Activated T-cell treated with anti-CD3 and anti-CD28 coated beads, Interleukin-2, amount 50 U/mL, for 24 hours (primary cell): ENCODE measurements around the gene GLCE.

ENCODE experiments used
- DNase-seq: peaks from one replicate; pipeline ENCODE4 v3.0.0-alpha.2; 2020
- H3K27ac Mint-ChIP-seq: 2 replicates; pipeline ENCODE4 v1.8.0; 2020; ENCODE audit warnings: mild to moderate bottlenecking, mixed read lengths
- H3K27me3 Mint-ChIP-seq: 2 replicates; pipeline ENCODE4 v1.8.0; 2020; ENCODE audit warnings: mixed read lengths
- H3K36me3 Mint-ChIP-seq: 2 replicates; pipeline ENCODE4 v1.8.0; 2020; ENCODE audit warnings: low read depth, mixed read lengths
- H3K4me1 Mint-ChIP-seq: 2 replicates; pipeline ENCODE4 v1.8.0; 2020; ENCODE audit warnings: low read depth, mixed read lengths
- H3K4me3 Mint-ChIP-seq: 2 replicates; pipeline ENCODE4 v1.8.0; 2020; ENCODE audit warnings: mild to moderate bottlenecking, moderate library complexity, mixed read lengths
- H3K9me3 Mint-ChIP-seq: 2 replicates; pipeline ENCODE4 v1.8.0; 2020; ENCODE audit warnings: mixed read lengths

GLCE gene

GRCh38 chr15:69131362-69132220 is 28.8 kb upstream of the GLCE start:
- Mint-ChIP-seq H3K27me3 (no peaks in the 10 kb centered on the region), H3K27ac (no peak overlapping the region), H3K4me1 (no peaks in the 10 kb centered on the region), H3K36me3 (no peaks in the 10 kb centered on the region), H3K9me3 (no peaks in the 10 kb centered on the region), H3K4me3 (no peak overlapping the region)
- no peak for DNase-seq

GRCh38 chr15:69132430-69132829 is 28.0 kb upstream of the GLCE start:
- Mint-ChIP-seq H3K27me3 (peaks cover 3% of the 10 kb centered on the region), H3K4me1 (no peaks in the 10 kb centered on the region), H3K4me3 (no peak overlapping the region), H3K36me3 (no peaks in the 10 kb centered on the region), H3K9me3 (no peaks in the 10 kb centered on the region), H3K27ac (no peak overlapping the region)
- DNase-seq, result no peak

- Mint-ChIP-seq H3K27ac (no peak overlapping the region), H3K4me1 (no peaks in the 10 kb centered on the region), H3K36me3 (no peaks in the 10 kb centered on the region), H3K9me3 (no peaks in the 10 kb centered on the region), H3K4me3 (no peak overlapping the region), H3K27me3 (peaks cover 9% of the 10 kb centered on the region)
- DNase-seq, result no peak
Measured at GRCh38 chr15:69132977-69133861, 27.2 kb upstream of the GLCE start.

- Mint-ChIP-seq H3K4me3 (no peak overlapping the region), H3K27ac (no peak overlapping the region), H3K9me3 (no peaks in the 10 kb centered on the region), H3K4me1 (no peaks in the 10 kb centered on the region), H3K27me3 (peaks cover 12% of the 10 kb centered on the region), H3K36me3 (no peaks in the 10 kb centered on the region)
- no peak for DNase-seq
Measured at GRCh38 chr15:69133862-69134519, 26.4 kb upstream of the GLCE start.

GRCh38 chr15:69134791-69135190 is 25.6 kb upstream of the GLCE start:
- no peak overlapping the region for H3K4me3 Mint-ChIP-seq
- no peaks in the 10 kb centered on the region for H3K4me1 Mint-ChIP-seq
- H3K27me3 Mint-ChIP-seq, result peaks cover 20% of the 10 kb centered on the region
- H3K9me3 Mint-ChIP-seq, result no peaks in the 10 kb centered on the region
- no peak overlapping the region for H3K27ac Mint-ChIP-seq
- H3K36me3 Mint-ChIP-seq, result no peaks in the 10 kb centered on the region
- no peak for DNase-seq

GRCh38 chr15:69135499-69135898 is 24.9 kb upstream of the GLCE start:
- H3K36me3 Mint-ChIP-seq, result no peaks in the 10 kb centered on the region
- no peak overlapping the region for H3K27ac Mint-ChIP-seq
- DNase-seq, result no peak
- H3K9me3 Mint-ChIP-seq, result no peaks in the 10 kb centered on the region
- no peak overlapping the region for H3K4me3 Mint-ChIP-seq
- H3K27me3 Mint-ChIP-seq, result peaks cover 27% of the 10 kb centered on the region
- H3K4me1 Mint-ChIP-seq, result no peaks in the 10 kb centered on the region

DNA sequence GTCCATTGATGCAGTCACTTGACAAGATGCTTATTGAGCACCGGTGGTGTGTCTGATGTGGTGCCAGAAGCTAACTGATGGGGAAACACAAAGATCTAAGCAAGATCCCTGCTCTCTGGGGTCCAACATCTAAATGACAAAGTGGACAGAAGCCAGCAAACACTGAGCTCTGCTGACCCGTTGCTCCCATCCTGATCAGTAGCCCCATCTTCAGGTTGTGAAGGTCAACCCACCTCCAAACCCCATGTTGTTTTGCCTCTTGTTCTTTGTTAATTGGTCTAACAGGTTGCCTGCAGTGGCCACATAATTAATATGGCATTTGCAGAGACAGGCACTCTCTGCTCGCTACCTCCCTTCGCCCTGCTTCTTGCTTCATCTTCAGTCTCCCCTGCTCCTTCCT is 21.5 kb upstream of the GLCE start:
- peaks cover 47% of the 10 kb centered on the region for H3K27me3 Mint-ChIP-seq
- no peaks in the 10 kb centered on the region for H3K9me3 Mint-ChIP-seq
- no peak for DNase-seq
- no peak overlapping the region for H3K4me3 Mint-ChIP-seq
- no peaks in the 10 kb centered on the region for H3K36me3 Mint-ChIP-seq
- no peaks in the 10 kb centered on the region for H3K4me1 Mint-ChIP-seq
- no peak overlapping the region for H3K27ac Mint-ChIP-seq

GRCh38 chr15:69140306-69140705 is 20.1 kb upstream of the GLCE start:
- no peak overlapping the region for H3K4me3 Mint-ChIP-seq
- no peaks in the 10 kb centered on the region for H3K36me3 Mint-ChIP-seq
- H3K27ac Mint-ChIP-seq, result no peak overlapping the region
- DNase-seq, result no peak
- H3K27me3 Mint-ChIP-seq, result peaks cover 54% of the 10 kb centered on the region
- H3K9me3 Mint-ChIP-seq, result no peaks in the 10 kb centered on the region
- no peaks in the 10 kb centered on the region for H3K4me1 Mint-ChIP-seq

DNA sequence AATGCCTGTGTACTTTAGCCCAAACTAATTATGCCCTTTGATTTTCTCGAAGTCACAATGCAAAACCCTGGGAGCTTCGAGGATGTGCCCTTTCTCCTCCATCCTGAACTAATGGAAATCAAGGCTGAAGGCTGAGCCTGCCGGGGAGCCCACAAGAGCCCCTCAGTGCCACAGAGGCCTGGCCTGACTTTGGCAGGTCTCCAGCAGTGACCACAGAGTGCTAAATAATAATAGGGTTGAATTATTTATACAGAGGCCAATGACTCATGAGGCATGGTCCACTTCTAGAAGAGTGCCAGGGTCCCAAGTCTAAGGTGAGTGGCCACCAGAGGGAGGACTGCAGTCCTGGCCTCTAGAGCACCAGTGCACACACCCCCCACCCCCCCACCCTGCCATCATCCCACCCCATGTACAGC is 19.1 kb upstream of the GLCE start:
- Mint-ChIP-seq H3K4me3 (no peak overlapping the region), H3K9me3 (no peaks in the 10 kb centered on the region), H3K4me1 (no peaks in the 10 kb centered on the region), H3K27me3 (peaks cover 63% of the 10 kb centered on the region), H3K36me3 (no peaks in the 10 kb centered on the region), H3K27ac (no peak overlapping the region)
- no peak for DNase-seq

- no peak for DNase-seq
- Mint-ChIP-seq H3K4me1 (no peaks in the 10 kb centered on the region), H3K36me3 (no peaks in the 10 kb centered on the region), H3K27me3 (peaks cover 66% of the 10 kb centered on the region), H3K4me3 (no peak overlapping the region), H3K27ac (no peak overlapping the region), H3K9me3 (no peaks in the 10 kb centered on the region)
Measured at GRCh38 chr15:69141833-69142232, 18.6 kb upstream of the GLCE start.

DNA sequence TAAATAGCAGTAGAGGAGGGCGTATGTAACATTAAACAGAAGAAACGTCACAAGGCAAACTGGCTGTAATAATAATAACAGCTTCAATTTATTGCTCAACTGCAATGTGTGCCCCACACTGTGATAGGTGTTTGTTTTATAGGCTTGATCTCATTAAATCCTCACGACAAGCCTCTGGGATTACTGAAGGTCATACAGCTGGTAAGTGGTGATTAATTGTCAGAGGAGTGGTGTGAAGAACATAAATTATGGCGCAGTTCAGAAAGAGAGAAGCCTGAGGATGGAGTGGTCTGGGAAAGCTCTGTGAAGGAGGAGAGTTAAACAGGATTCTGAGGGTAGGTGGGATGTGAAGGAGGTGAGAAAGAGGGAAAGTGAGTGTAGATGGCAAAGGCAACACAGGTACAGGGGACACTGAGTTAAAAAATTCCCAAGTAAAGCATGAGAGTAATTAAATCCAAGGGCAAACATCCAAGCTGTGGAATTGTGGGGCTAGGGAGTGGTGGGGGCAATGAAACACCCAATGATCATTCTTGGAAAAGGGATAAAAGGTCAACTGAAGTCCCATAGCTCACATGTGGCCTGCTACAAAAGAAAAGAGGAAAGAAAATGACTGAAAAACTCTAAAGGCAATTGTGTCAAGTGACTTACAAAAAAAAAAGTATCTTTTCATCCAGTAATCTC is 16.5 kb upstream of the GLCE start:
- Mint-ChIP-seq H3K4me3 (no peak overlapping the region), H3K9me3 (no peaks in the 10 kb centered on the region), H3K4me1 (no peaks in the 10 kb centered on the region), H3K27ac (no peak overlapping the region), H3K27me3 (peaks cover 73% of the 10 kb centered on the region), H3K36me3 (no peaks in the 10 kb centered on the region)
- DNase-seq, result no peak

GRCh38 chr15:69144530-69144929 is 15.9 kb upstream of the GLCE start:
- Mint-ChIP-seq H3K36me3 (no peaks in the 10 kb centered on the region), H3K9me3 (no peaks in the 10 kb centered on the region), H3K27me3 (peaks cover 74% of the 10 kb centered on the region), H3K4me1 (no peaks in the 10 kb centered on the region), H3K27ac (no peak overlapping the region), H3K4me3 (no peak overlapping the region)
- DNase-seq, result no peak

DNA sequence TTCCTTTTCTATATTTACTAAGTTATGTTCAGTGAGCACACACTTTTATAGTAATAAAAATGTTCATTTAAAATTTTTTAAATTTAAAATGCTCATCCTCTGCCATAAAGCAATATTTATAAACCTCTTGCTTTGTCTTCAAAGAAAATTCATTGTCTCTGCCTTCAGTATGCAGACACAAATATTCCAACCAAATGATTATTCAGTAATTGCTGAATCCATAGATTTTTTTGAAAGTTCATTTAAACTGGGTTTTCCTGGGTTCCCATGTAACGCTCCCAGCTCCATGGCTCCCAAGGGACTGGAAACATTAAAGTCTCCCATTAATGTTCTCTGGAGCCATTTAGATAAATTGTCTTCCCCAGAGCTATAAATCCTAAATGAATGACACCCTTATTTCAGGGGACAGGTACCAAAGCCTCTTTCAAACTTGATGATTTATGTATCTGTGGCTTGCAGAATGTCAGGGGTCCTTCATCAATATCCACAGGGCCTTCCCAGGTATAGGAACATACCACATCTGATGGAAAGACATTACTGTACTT is 15.2 kb upstream of the GLCE start:
- Mint-ChIP-seq H3K4me3 (no peak overlapping the region), H3K27me3 (peaks cover 74% of the 10 kb centered on the region), H3K4me1 (no peaks in the 10 kb centered on the region), H3K9me3 (no peaks in the 10 kb centered on the region), H3K27ac (no peak overlapping the region), H3K36me3 (no peaks in the 10 kb centered on the region)
- no peak for DNase-seq
